Central memory CD4-positive, alpha-beta T cell (primary cell): ENCODE results near the gene PSMB2.
"Not testable (repeated sequence)": the region's sequence is repeated elsewhere in the genome, so short reads cannot be mapped to it uniquely, and the experiment has no call there.

ENCODE experiments used
- DNase-seq: peaks from one replicate; pipeline ENCODE4 v3.0.0; 2022

The PSMB2 gene

GRCh38 chr1:35591211-35591610 lies 50.1 kb downstream of the PSMB2 start:
- no peak for DNase-seq

- no peak for DNase-seq
Observed at GRCh38 chr1:35590476-35591040, 50.8 kb downstream of the PSMB2 start.

DNA sequence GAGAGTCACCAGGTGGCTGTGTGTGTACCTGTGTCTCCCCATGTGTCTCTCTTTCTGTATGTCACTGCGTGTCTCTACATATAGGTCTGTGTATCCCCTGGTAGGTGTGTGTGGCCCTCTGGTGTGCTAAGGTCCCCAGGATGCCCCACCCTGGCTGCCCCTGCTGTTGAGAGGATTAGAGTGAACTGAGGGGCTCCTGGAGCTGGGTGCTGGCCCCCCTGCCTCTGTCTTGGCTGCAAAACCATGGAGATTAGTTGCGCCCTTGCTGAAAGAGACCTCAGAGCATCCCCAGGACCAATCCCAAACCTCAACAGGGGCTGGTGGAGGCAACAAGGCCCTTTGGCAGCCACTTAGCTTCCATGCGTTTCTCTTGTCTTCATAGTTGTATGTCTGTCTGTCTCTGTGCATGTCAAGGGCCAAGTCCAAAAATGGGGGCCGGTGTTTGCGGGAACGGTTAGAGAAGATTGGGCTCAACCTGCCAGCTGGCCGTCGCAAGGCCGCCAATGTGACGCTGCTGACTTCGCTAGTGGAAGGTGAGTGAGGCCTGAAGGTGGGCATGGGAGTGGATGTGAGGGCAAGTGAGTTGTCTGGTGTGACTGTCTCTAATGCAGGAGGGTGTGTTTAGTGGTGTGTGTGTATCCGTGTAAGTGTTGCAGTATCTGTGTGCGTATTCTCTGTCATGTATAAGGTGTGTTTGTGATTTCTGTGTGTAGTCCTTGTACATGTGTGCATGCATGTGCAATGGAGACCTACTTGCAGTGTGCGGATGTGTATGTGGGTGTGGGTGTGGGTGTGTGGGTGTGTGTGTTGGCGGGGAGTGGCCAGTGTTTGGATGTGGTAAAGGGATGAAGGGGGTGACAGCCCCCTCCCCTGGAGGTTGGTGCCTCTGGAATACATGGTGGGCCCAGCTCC lies 51.6 kb downstream of the PSMB2 start:
- DNase-seq = no peak

DNA sequence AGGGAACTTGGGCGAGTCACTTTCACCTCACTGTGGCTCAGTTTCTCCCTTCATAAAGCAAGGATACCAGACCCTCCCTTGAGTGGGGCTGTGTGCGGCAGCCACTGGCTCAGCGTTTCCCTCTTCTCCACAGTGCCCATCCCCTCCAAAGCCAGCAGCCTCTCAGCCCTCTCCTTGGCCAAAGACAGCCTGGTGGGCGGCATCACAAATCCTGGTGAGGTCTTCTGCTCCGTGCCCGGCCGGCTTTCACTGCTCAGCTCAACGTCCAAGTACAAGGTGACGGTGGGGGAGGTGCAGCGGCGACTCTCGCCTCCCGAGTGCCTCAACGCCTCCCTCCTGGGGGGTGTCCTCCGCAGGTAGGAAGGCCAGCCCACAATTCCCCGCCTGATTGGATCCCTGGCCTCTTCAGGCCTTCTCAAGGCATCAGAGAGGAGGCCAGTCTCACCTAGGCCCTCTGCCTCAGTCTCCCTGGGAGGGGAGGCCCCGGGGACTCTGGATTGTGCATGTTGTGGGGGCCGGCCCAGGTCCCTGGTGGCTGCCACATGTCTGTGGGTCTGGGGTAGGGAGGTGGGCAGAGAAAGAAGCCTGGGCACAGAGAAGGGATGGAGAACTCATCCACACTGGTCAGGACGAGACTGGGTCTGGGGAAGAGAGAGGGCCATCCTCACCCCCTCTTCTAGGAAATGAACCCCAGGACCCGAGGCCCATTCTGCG lies 53.0 kb downstream of the PSMB2 start:
- DNase-seq = no peak

DNA sequence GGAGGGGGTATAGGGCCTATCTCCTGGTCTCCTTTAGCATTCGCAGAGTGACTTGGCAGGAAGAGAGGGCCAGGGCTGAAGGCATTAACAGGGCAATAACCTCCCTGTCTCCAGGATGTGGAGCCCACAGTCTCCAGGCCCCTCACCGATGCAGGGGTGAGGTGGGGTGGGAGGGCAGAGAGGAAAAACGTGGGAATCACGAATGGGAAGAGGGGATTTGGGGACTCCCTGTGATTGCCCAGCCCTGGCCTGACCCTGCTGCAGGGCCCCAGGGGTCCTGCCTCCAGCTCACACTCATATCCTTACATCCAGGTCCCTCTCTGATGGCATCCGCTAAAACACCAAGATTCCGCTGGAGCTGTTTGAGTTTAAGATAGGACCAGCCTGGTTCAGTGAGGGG lies 53.6 kb downstream of the PSMB2 start:
- DNase-seq = no peak

GRCh38 chr1:35586808-35587207 lies 54.5 kb downstream of the PSMB2 start:
- DNase-seq = no peak

DNA sequence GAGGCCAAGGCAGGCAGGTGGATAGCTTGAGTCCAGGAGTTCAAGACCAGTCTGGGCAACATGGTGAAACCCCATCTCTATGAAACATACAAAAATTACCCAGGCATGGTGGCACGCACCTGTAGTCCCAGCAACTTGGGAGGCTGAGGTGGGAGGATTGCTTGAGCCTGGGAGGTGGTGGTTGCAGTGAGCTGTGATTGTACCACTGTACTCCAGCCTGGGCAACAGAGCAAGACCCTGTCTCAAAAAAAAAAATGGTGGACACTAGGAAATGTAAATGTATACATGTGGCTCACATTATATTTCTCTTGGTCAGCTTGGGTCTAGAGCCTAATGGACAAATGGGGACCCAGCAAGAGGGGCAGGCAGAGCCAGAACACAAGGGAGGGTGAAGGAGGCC lies 55.5 kb downstream of the PSMB2 start:
- not testable (repeated sequence) for DNase-seq

DNA sequence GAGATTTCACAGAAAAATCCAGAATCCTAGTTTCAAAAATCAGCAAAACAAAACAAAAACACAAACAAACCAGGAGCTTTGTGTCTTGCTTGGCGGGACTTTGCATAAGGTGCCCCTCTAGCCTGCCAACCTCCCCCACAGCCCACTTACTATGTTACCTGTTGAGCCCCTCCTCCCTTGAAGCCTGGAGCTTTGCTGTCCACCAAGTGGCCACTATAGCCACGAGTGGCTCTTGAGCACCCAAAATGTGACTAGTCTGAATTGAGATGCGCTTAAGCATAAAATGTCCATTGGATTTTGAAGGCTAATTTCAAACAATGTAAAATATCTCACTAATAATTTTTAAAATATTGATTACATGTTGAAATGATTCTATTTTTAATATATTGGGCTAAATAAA lies 56.0 kb downstream of the PSMB2 start:
- DNase-seq = no peak

DNA sequence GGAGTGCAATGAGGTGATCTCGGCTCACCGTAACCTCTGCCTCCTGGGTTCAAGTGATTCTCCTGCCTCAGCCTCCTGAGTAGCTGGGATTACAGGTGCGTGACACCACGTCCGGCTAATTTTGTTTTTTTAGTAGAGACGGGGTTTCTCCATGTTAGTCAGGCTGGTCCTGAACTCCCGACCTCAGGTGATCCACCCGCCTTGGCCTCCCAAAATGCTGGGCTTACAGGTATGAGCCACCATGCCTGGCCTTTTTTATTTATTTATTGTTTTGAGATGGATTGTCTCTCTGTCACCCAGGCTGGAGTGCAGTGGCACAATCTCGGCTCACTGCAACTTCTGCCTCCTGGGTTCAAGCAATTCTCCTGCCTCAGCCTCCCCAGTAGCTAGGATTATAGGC lies 59.7 kb downstream of the PSMB2 start:
- DNase-seq = not testable (repeated sequence)

- no peak for DNase-seq
Observed at GRCh38 chr1:35580949-35581388, 60.4 kb downstream of the PSMB2 start.

GRCh38 chr1:35577071-35577998 lies 64.0 kb downstream of the PSMB2 start:
- peak; percentile 67 for DNase-seq

DNA sequence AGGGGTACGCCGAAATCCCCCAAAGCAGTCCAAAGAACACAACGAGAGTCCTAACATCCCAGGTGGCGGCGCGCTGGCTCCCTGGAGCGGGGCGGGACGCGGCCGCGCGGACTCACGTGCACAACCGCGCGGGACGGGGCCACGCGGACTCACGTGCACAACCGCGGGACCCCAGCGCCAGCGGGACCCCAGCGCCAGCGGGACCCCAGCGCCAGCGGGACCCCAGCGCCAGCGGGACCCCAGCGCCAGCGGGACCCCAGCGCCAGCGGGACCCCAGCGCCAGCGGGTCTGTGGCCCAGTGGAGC lies 64.6 kb downstream of the PSMB2 start:
- DNase-seq = not testable (repeated sequence)

DNA sequence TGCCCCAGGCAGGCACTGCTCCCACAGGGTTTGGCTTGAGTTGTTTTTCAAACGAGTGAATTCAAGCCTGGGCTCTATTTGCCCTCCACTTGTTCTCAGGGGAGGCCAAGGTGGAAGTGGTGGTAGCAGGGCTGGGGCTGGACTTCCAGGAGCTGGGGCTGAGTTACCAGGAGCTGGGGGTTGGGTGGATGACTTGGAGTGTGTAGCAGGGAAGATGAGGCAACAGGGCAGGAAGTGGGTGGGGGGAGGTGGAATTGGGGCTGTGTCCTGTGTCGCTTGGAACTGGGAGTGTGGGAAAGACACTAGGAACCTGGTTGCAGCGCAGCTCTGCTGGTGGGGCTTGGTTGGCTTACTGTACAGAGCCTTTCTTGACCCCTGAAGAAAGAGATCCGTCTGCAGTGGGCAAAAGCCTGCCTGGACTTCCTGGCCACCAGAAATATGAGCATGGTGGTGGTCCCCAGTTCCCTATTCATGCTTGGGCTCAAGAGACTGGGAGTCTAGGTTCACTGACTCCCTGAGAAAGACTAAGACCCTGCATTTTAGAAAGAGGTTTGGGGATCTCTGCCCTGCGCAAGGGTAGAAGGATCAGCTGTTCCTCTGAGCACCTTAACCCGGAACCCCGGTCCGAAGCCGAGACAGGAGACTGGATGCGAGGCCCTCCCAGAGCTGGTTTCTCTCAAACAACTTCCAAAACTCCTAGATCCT lies 65.1 kb downstream of the PSMB2 start:
- no peak for DNase-seq

- DNase-seq = no peak
Observed at GRCh38 chr1:35575416-35575958, 65.8 kb downstream of the PSMB2 start.

- no peak for DNase-seq
Observed at GRCh38 chr1:35574655-35575415, 66.5 kb downstream of the PSMB2 start.

DNA sequence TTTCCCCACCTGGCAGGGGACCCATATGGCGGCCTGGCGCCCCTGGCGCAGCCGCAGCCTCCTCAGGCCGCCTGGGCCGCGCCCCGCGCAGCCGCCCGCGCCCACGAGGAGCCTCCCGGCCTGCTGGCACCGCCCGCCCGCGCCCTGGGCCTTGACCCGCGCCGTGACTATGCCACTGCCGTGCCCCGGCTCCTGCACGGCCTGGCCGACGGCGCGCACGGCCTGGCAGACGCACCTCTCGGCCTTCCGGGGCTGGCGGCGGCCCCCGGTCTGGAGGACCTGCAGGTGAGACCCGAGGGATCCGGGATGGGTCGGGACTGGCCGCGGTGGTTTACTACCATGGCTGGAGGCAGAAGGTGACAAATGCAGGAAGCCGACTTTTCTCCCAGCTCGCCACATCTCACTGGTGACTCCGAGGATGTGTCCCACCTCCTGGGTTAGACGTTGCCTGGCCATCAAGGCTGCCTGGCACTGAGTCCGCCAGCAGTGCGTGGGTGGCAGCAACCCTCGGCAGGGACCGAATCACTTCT lies 67.1 kb downstream of the PSMB2 start:
- no peak for DNase-seq

- no peak for DNase-seq
Observed at GRCh38 chr1:35573198-35574124, 67.9 kb downstream of the PSMB2 start, which contains the start of gene TFAP2E. TFAP2E (plus strand) TSS chr1:35573314; CDS start chr1:35573578, 264 bp downstream.

GRCh38 chr1:35572296-35572695 lies 69.0 kb downstream of the PSMB2 start:
- DNase-seq = no peak

DNA sequence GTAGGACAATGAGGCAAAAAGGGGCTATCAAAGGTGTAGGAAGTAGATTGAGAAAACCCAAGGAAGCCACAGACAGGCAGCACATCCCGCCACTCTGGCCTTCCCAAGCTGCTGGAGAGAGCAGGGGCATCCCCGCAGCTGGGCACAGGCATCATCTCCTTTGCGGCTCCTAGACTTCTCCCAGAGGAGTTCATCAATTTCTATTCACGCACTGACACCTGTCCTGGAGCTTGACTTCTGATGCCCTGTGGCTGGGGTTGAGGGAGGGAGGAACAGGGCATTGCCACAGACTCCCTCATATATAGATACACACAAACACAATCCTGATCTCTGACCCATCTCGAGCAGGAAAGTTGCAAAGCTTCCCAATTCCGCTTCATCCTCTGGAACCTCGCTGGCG lies 70.1 kb downstream of the PSMB2 start:
- no peak for DNase-seq
